Neural cell (in vitro differentiated cells): Measurements from ENCODE around the gene FANCI. TPM values are rescaled to one million over a fixed set of nuclear protein-coding genes. Genes with fewer than 3 reads are reported as not detected.

Source experiments
- H2AFZ ChIP-seq: fragments of 200-600, 300-800 bp; sonication (generic), shearing (Covaris generic); 2 replicates; pipeline ENCODE4 v1.6.0; 2014; ENCODE audit warnings: low read depth, mild to moderate bottlenecking, antibody characterized with exemption, low read length, moderate library complexity
- H3F3A ChIP-seq: fragments of 200-600 bp; shearing (Covaris generic); 2 replicates; pipeline ENCODE4 v1.6.1; 2016; ENCODE audit warnings: mild to moderate bottlenecking, moderate library complexity, mixed read lengths, antibody characterized with exemption, low read length; ENCODE audit not compliant: insufficient read depth, poor library complexity, severe bottlenecking
- H3K27ac ChIP-seq: fragments of 200-600, 300-800 bp; sonication (generic), shearing (Covaris generic); 2 replicates; pipeline ENCODE4 v1.5.1; 2014; ENCODE audit warnings: mild to moderate bottlenecking, low read length, moderate library complexity
- H3K27me3 ChIP-seq: fragments of 300-800, 200-600 bp; sonication (generic), shearing (Covaris generic); 2 replicates; pipeline ENCODE4 v1.6.0; 2014; ENCODE audit warnings: mild to moderate bottlenecking, low read depth, low read length, moderate library complexity; ENCODE audit not compliant: insufficient read depth
- H3K36me3 ChIP-seq: fragments of 300-800, 200-600 bp; sonication (generic), shearing (Covaris generic); 2 replicates; pipeline ENCODE4 v1.5.1; 2014; ENCODE audit warnings: mild to moderate bottlenecking, antibody characterized with exemption, low read length, moderate library complexity; ENCODE audit not compliant: insufficient read depth
- H3K4me2 ChIP-seq: fragments of 300-800, 200-600 bp; sonication (generic), shearing (Covaris generic); 2 replicates; pipeline ENCODE4 v1.6.0; 2014; ENCODE audit warnings: mild to moderate bottlenecking, low read length
- H3K4me3 ChIP-seq: fragments of 300-800, 200-600 bp; sonication (generic), shearing (Covaris generic); 2 replicates; pipeline ENCODE4 v1.5.1; 2014; ENCODE audit warnings: mild to moderate bottlenecking, low read length, moderate library complexity
- H3K79me2 ChIP-seq: fragments of 200-600 bp; shearing (Covaris generic); replicated peaks from 2 replicates; pipeline ENCODE4 v1.6.0; 2014; ENCODE audit warnings: mild to moderate bottlenecking, low read length, moderate library complexity; ENCODE audit not compliant: insufficient read depth
- H3K9ac ChIP-seq: fragments of 300-800, 200-600 bp; sonication (generic), shearing (Covaris generic); 2 replicates; pipeline ENCODE4 v1.6.1; 2016; ENCODE audit warnings: mild to moderate bottlenecking, low read length, mixed read lengths
- H3K9me2 ChIP-seq: fragments of 200-600 bp; shearing (Covaris generic); 2 replicates; pipeline ENCODE4 v1.6.1; 2016; ENCODE audit warnings: mild to moderate bottlenecking, low read length, mixed read lengths; ENCODE audit not compliant: insufficient read depth
- H3K9me3 ChIP-seq: fragments of 200-600, 300-800 bp; sonication (generic), shearing (Covaris generic); 2 replicates; pipeline ENCODE4 v1.6.1; 2016; ENCODE audit warnings: mild to moderate bottlenecking, mixed run types, low read length, moderate library complexity, mixed read lengths
- H4K20me1 ChIP-seq: fragments of 200-600 bp; shearing (Covaris generic); 2 replicates; pipeline ENCODE4 v1.6.1; 2016; ENCODE audit warnings: mild to moderate bottlenecking, mixed run types; ENCODE audit not compliant: insufficient read depth
- EP300 ChIP-seq: fragments of 450-650 bp; conservative IDR thresholded peaks from 2 replicates; pipeline ENCODE4 v1.6.1; 2014; ENCODE audit warnings: antibody characterized with exemption, mild to moderate bottlenecking, moderate library complexity; ENCODE audit not compliant: poor library complexity, severe bottlenecking
- EZH2 ChIP-seq: fragments of 200-600, 300-800 bp; shearing (Covaris generic), sonication (generic); IDR thresholded peaks from 2 replicates; pipeline ENCODE4 v1.6.1; 2014; ENCODE audit warnings: antibody characterized with exemption, low read length, borderline replicate concordance, mild to moderate bottlenecking; ENCODE audit not compliant: insufficient read depth, poor library complexity, severe bottlenecking
- MXI1 ChIP-seq: fragments of 450-650 bp; conservative IDR thresholded peaks from 2 replicates; pipeline ENCODE4 v1.6.1; 2014; ENCODE audit warnings: antibody characterized with exemption, mild to moderate bottlenecking; ENCODE audit not compliant: poor library complexity, severe bottlenecking
- POLR2AphosphoS5 ChIP-seq: IDR thresholded peaks from 2 replicates; pipeline ENCODE4 v1.6.1; 2012
- RAD21 ChIP-seq: fragments of 450-650 bp; conservative IDR thresholded peaks from 2 replicates; pipeline ENCODE4 v1.6.1; 2014; ENCODE audit warnings: antibody characterized with exemption, mild to moderate bottlenecking, moderate library complexity
- SMC3 ChIP-seq: fragments of 450-650 bp; conservative IDR thresholded peaks from 2 replicates; pipeline ENCODE4 v1.6.1; 2014; ENCODE audit warnings: antibody characterized with exemption, mild to moderate bottlenecking, moderate library complexity; ENCODE audit not compliant: poor library complexity
- TAF1 ChIP-seq: IDR thresholded peaks from 2 replicates; pipeline ENCODE4 v1.6.1; 2012; ENCODE audit warnings: low read depth
- polyA plus RNA-seq: library from polyadenylated mRNA; depleted of rRNA; stranded (reverse); fragments of >200 nt; gene quantifications from 2 replicates; pipeline ENCODE4 v1.2.3, GENCODE V29; 2014
- TF ChIP-seq, protein P1 (sequence below): IDR thresholded peaks from 2 replicates; pipeline ENCODE4 v1.6.1; 2012; ENCODE audit warnings: borderline replicate concordance
- TF ChIP-seq, protein P2 (sequence below): fragments of 450-650 bp; IDR thresholded peaks from 2 replicates; pipeline ENCODE4 v1.5.1; 2014; ENCODE audit warnings: antibody characterized with exemption, mild to moderate bottlenecking, moderate library complexity; ENCODE audit not compliant: poor library complexity, severe bottlenecking

Gene FANCI
- polyA plus RNA-seq, 1 donor from 2014 or later: 5.4 TPM

DNA sequence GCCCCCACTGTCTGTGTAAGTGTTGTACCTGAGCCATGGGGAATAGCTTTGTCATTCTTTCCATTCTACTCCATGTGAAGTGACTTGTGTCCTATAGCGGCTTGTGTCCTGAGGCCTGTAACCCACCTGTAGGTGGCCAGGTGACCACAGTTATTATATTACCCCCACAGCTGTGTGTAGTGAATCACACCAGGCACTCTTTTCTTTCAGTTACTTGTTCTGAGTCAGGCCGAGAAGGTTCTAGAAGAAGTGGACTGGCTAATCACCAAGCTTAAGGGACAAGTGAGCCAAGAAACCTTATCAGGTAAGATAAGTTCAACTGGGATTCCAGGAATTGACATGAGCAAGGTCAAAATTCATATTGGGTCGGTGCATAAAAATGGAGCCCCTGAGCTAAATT is 61.6 kb downstream of the FANCI start:
- Histone ChIP-seq H3K36me3 (no peaks in the 10 kb centered on the region), H3K27ac (no peak overlapping the region), H3K9me2 (no peaks in the 10 kb centered on the region), H3K79me2 (no peaks in the 10 kb centered on the region), H4K20me1 (no peaks in the 10 kb centered on the region), H3K4me3 (no peak overlapping the region), H3K9ac (no peak overlapping the region), H3F3A (no peaks in the 10 kb centered on the region), H2AFZ (no peak overlapping the region), H3K9me3 (no peaks in the 10 kb centered on the region), H3K27me3 (no peaks in the 10 kb centered on the region), H3K4me2 (no peak overlapping the region)
- TF ChIP-seq TAF1: no peak

DNA sequence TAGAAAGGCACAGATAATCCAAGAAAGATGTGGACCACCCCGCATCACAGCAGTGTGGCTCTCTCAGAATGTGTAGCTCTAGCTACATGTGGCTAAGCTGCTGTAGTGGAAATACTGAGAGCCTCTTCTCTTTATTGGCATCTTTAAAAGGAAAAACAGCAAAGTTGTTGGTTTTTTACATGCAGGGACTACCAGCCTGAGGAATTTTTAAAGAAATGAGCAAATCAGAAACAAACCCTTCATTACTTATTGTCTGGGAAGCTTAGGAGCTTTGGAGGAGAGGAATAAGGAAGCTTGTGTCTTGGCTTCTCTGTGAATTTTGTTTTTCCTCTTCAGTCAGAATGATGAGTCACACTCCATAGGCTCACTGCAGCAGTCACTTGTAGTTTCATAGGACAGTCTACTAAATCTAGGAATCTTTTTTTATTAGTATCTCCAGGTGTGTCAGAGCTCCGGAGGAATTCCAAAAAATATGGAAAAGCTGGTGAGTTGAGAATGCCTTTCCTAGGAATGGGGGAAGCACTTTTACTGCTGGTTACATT is 63.3 kb downstream of the FANCI start:
- H3K9me2 ChIP-seq: no peaks in the 10 kb centered on the region
- H3K9me3 ChIP-seq: no peaks in the 10 kb centered on the region
- no peaks in the 10 kb centered on the region for H3K36me3 ChIP-seq
- no peak overlapping the region for H2AFZ ChIP-seq
- H4K20me1 ChIP-seq: no peaks in the 10 kb centered on the region
- no peak overlapping the region for H3K9ac ChIP-seq
- no peaks in the 10 kb centered on the region for H3F3A ChIP-seq
- TF ChIP-seq EZH2: no peak
- no peak for TF ChIP-seq EP300
- TF ChIP-seq TAF1: no peak
- no peak for TF ChIP-seq SMC3
- TF ChIP-seq, protein P1, sequence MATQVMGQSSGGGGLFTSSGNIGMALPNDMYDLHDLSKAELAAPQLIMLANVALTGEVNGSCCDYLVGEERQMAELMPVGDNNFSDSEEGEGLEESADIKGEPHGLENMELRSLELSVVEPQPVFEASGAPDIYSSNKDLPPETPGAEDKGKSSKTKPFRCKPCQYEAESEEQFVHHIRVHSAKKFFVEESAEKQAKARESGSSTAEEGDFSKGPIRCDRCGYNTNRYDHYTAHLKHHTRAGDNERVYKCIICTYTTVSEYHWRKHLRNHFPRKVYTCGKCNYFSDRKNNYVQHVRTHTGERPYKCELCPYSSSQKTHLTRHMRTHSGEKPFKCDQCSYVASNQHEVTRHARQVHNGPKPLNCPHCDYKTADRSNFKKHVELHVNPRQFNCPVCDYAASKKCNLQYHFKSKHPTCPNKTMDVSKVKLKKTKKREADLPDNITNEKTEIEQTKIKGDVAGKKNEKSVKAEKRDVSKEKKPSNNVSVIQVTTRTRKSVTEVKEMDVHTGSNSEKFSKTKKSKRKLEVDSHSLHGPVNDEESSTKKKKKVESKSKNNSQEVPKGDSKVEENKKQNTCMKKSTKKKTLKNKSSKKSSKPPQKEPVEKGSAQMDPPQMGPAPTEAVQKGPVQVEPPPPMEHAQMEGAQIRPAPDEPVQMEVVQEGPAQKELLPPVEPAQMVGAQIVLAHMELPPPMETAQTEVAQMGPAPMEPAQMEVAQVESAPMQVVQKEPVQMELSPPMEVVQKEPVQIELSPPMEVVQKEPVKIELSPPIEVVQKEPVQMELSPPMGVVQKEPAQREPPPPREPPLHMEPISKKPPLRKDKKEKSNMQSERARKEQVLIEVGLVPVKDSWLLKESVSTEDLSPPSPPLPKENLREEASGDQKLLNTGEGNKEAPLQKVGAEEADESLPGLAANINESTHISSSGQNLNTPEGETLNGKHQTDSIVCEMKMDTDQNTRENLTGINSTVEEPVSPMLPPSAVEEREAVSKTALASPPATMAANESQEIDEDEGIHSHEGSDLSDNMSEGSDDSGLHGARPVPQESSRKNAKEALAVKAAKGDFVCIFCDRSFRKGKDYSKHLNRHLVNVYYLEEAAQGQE: no peak
- TF ChIP-seq POLR2AphosphoS5: no peak
- no peak for TF ChIP-seq MXI1
- TF ChIP-seq, protein P2, sequence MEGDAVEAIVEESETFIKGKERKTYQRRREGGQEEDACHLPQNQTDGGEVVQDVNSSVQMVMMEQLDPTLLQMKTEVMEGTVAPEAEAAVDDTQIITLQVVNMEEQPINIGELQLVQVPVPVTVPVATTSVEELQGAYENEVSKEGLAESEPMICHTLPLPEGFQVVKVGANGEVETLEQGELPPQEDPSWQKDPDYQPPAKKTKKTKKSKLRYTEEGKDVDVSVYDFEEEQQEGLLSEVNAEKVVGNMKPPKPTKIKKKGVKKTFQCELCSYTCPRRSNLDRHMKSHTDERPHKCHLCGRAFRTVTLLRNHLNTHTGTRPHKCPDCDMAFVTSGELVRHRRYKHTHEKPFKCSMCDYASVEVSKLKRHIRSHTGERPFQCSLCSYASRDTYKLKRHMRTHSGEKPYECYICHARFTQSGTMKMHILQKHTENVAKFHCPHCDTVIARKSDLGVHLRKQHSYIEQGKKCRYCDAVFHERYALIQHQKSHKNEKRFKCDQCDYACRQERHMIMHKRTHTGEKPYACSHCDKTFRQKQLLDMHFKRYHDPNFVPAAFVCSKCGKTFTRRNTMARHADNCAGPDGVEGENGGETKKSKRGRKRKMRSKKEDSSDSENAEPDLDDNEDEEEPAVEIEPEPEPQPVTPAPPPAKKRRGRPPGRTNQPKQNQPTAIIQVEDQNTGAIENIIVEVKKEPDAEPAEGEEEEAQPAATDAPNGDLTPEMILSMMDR: no peak
- no peak for TF ChIP-seq RAD21
- no peak overlapping the region for H3K4me3 ChIP-seq
- no peak overlapping the region for H3K4me2 ChIP-seq
- H3K79me2 ChIP-seq: no peaks in the 10 kb centered on the region
- no peaks in the 10 kb centered on the region for H3K27me3 ChIP-seq
- no peak overlapping the region for H3K27ac ChIP-seq

DNA sequence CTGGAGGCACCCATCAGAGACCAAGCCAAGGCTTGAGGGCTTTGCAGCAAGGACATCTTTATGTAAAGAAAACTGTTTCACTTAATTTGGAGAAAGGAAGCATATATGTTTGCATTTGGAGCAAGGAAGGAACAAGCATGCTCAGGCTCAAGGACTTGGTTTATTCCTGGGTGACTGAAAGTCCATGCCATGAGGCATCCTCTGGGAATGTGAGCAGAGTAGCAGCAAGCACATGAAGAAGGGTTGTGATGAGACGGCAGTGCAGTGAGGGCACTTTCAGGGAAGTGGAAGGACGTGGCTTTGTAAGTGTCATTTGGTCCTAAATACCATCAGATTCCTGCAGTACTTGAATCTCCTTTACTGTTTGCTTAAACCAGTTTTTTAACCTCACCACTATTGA is 64.0 kb downstream of the FANCI start:
- no peak overlapping the region for H3K4me2 ChIP-seq
- TF ChIP-seq, protein P1: no peak
- TF ChIP-seq, protein P2: no peak
- no peak for TF ChIP-seq EZH2
- TF ChIP-seq POLR2AphosphoS5: no peak
- TF ChIP-seq RAD21: no peak
- TF ChIP-seq MXI1: no peak
- TF ChIP-seq EP300: no peak
- no peak for TF ChIP-seq SMC3
- no peak for TF ChIP-seq TAF1

More for the DNA sequence above, 64.0 kb downstream of the FANCI start:
- no peak overlapping the region for H3K4me3 ChIP-seq
- no peaks in the 10 kb centered on the region for H3K79me2 ChIP-seq
- no peaks in the 10 kb centered on the region for H3F3A ChIP-seq
- H3K9me3 ChIP-seq: no peaks in the 10 kb centered on the region
- no peaks in the 10 kb centered on the region for H3K27me3 ChIP-seq
- H3K36me3 ChIP-seq: no peaks in the 10 kb centered on the region
- H3K9me2 ChIP-seq: no peaks in the 10 kb centered on the region
- no peaks in the 10 kb centered on the region for H4K20me1 ChIP-seq
- no peak overlapping the region for H2AFZ ChIP-seq
- no peak overlapping the region for H3K9ac ChIP-seq
- no peak overlapping the region for H3K27ac ChIP-seq
